GM20000 (cell line): ENCODE data around the gene PCID2.

Source experiments
- DNase-seq: peaks from one replicate; pipeline ENCODE4 v3.0.0; 2012; ENCODE audit warnings: low spot score
- CTCF ChIP-seq: IDR thresholded peaks from 2 replicates; pipeline ENCODE4 v1.5.1; 2012; ENCODE audit warnings: mild to moderate bottlenecking, control low read depth; ENCODE audit errors: extremely low read depth, missing control alignments

PCID2 gene

DNA sequence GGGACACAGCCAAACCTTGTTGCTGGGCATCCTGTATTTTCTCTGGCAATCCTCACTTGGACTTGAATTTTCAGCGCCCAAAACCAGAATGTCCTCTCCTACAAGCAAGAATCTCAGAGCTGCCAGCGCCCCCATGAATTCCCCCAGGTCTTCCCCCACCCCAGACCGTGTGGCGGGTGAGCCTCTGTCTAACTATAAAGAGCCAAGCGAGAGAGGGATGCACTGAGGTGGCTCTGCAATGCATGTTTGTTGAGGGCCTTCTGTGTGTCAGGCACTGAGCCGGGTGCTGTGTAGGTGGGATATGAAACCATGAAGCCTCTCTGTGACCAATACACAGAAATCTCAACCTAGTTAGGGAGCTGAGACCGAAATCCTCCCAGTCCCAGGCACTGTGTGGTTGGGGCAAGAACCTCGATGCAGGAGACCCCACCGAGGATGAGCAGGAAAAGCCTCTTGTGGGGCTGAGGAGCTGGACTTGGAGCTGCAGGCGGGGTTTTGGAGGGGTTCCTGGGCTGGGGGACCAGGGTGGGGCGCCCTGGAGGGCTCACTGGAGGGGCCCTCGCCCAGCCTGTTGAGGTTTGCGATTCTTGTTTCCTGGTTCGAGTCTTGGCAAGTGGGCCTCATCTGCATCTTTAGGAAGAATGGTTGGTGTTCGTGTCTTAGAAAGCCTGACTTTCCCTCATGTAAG, 62.4 kb downstream of the PCID2 start:
- TF ChIP-seq CTCF: no peak
- DNase-seq: no peak

GRCh38 chr13:113145496-113145895, 63.0 kb downstream of the PCID2 start:
- no peak for DNase-seq
- no peak for TF ChIP-seq CTCF

- DNase-seq: no peak
- no peak for TF ChIP-seq CTCF
These were observed 64.2 kb downstream of the PCID2 start for GRCh38 chr13:113144255-113144629.

GRCh38 chr13:113143466-113144254, 64.8 kb downstream of the PCID2 start:
- TF ChIP-seq CTCF: no peak
- no peak for DNase-seq

DNA sequence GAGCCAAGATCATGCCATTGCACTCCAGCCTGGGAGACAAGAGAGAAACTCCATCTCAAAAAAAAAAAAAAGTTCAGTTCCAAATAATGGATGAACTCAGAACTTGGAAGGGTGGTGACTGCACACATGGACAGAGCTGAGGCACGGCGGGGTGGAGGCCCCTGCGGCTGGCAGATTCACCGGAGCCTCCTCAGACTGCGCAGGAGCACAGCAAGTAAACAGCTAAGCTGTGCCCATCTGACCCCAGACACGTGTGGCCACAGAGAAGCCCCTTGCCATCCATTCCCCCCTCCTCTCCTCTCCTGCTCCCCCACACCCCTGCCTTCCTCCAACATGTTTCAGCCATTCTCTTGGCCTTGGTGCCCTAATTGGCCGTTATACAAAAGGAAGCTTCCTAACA, 65.6 kb downstream of the PCID2 start:
- DNase-seq: no peak
- no peak for TF ChIP-seq CTCF

GRCh38 chr13:113141601-113141970, 66.9 kb downstream of the PCID2 start:
- DNase-seq: no peak
- no peak for TF ChIP-seq CTCF
